HG03354 (cell line): ENCODE measurements around the gene POU2F1.

Source experiments
- ATAC-seq: cut with Tn5 transposase; IDR thresholded peaks from one replicate; pipeline ENCODE4 v1.9.1; 2021; ENCODE audit warnings: mild to moderate bottlenecking; ENCODE audit not compliant: unreplicated experiment, poor library complexity, severe bottlenecking

POU2F1 gene

GRCh38 chr1:167454304-167454893 lies 233.7 kb downstream of the POU2F1 start:
- ATAC-seq: no peak

- ATAC-seq: peak; percentile 67
Observed at GRCh38 chr1:167454894-167455785, 234.5 kb downstream of the POU2F1 start.

- ATAC-seq: peak; percentile 40
Observed at GRCh38 chr1:167455786-167456446, 235.2 kb downstream of the POU2F1 start.

- ATAC-seq: peak; percentile 9
Observed at GRCh38 chr1:167456524-167456923, 235.8 kb downstream of the POU2F1 start.

GRCh38 chr1:167456926-167457325 lies 236.2 kb downstream of the POU2F1 start:
- no peak for ATAC-seq

- ATAC-seq: no peak
Observed at GRCh38 chr1:167457936-167458584, 237.4 kb downstream of the POU2F1 start.

GRCh38 chr1:167460836-167461235 lies 240.2 kb downstream of the POU2F1 start:
- no peak for ATAC-seq

GRCh38 chr1:167462341-167462740 lies 241.7 kb downstream of the POU2F1 start:
- ATAC-seq: no peak

- ATAC-seq: no peak
Observed at GRCh38 chr1:167463080-167463479, 242.4 kb downstream of the POU2F1 start.

GRCh38 chr1:167463875-167464575 lies 243.3 kb downstream of the POU2F1 start:
- no peak for ATAC-seq

- ATAC-seq: no peak
Observed at GRCh38 chr1:167465018-167465417, 244.3 kb downstream of the POU2F1 start.

GRCh38 chr1:167465743-167466142 lies 245.1 kb downstream of the POU2F1 start:
- no peak for ATAC-seq

- no peak for ATAC-seq
Observed at GRCh38 chr1:167467126-167467710, 246.5 kb downstream of the POU2F1 start.

- no peak for ATAC-seq
Observed at GRCh38 chr1:167467752-167468151, 247.1 kb downstream of the POU2F1 start.

- ATAC-seq: no peak
Observed at GRCh38 chr1:167469280-167469965, 248.7 kb downstream of the POU2F1 start.

- no peak for ATAC-seq
Observed at GRCh38 chr1:167471568-167471967, 250.9 kb downstream of the POU2F1 start.

GRCh38 chr1:167472752-167473521 lies 252.3 kb downstream of the POU2F1 start:
- ATAC-seq: no peak

GRCh38 chr1:167473761-167474160 lies 253.1 kb downstream of the POU2F1 start:
- ATAC-seq: no peak
